Natural killer cell treated with Interleukin-12 subunit alpha and Interleukin-12 subunit beta and Interleukin-15 and Interleukin-18, amount 100 ng/mL, for 72 hours (primary cell): Measurements from ENCODE around the gene FCRL3. TPM values are rescaled to one million over a fixed set of nuclear protein-coding genes. Genes with fewer than 3 reads are reported as not detected.
"Not testable (repeated sequence)": the region's sequence is repeated elsewhere in the genome, so short reads cannot be mapped to it uniquely, and the experiment has no call there.

ENCODE experiments used
- ATAC-seq, 2 donors: fragments of 150-1000 bp; cut with Tn5 transposase in 1 of 2; sonication (Bioruptor Pico), chemical (Tn5 transposase) in 1 of 2; 2 replicates each; pipeline ENCODE4 v1.10.0; 2021
- DNase-seq: peaks from one replicate; pipeline ENCODE4 v3.0.0; 2022; ENCODE audit warnings: low spot score
- H3K27ac Mint-ChIP-seq, 2 donors: 1 replicate in 1 of 2; 2 replicates in 1 of 2; pipeline ENCODE4 v1.8.0; 2022; ENCODE audit warnings: mixed read lengths in 2 of 2, mild to moderate bottlenecking in 1 of 2, moderate library complexity in 1 of 2
- H3K27me3 Mint-ChIP-seq, 2 donors: 1 replicate in 1 of 2; 2 replicates in 1 of 2; pipeline ENCODE4 v1.8.0; 2022; ENCODE audit warnings: mixed read lengths in 2 of 2
- H3K36me3 Mint-ChIP-seq: one replicate; pipeline ENCODE4 v1.8.0; 2022; ENCODE audit warnings: mixed read lengths
- H3K4me1 Mint-ChIP-seq, 2 donors: 1 replicate in 1 of 2; 2 replicates in 1 of 2; pipeline ENCODE4 v1.8.0; 2022; ENCODE audit warnings: low read depth in 2 of 2, mixed read lengths in 2 of 2, mild to moderate bottlenecking in 1 of 2
- H3K4me3 Mint-ChIP-seq: one replicate; pipeline ENCODE4 v1.8.0; 2022; ENCODE audit warnings: mixed read lengths
- H3K9me3 Mint-ChIP-seq: 2 replicates; pipeline ENCODE4 v1.8.0; 2022; ENCODE audit warnings: mixed read lengths
- total RNA-seq, 2 donors: library from RNA; stranded (reverse); gene quantifications; one replicate each; pipeline ENCODE4 v1.2.3, GENCODE V29; 2022

FCRL3 gene, protein sequence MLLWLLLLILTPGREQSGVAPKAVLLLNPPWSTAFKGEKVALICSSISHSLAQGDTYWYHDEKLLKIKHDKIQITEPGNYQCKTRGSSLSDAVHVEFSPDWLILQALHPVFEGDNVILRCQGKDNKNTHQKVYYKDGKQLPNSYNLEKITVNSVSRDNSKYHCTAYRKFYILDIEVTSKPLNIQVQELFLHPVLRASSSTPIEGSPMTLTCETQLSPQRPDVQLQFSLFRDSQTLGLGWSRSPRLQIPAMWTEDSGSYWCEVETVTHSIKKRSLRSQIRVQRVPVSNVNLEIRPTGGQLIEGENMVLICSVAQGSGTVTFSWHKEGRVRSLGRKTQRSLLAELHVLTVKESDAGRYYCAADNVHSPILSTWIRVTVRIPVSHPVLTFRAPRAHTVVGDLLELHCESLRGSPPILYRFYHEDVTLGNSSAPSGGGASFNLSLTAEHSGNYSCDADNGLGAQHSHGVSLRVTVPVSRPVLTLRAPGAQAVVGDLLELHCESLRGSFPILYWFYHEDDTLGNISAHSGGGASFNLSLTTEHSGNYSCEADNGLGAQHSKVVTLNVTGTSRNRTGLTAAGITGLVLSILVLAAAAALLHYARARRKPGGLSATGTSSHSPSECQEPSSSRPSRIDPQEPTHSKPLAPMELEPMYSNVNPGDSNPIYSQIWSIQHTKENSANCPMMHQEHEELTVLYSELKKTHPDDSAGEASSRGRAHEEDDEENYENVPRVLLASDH
- total RNA-seq, result 10 to 100 TPM; 22.3 to 33.7 TPM

DNA sequence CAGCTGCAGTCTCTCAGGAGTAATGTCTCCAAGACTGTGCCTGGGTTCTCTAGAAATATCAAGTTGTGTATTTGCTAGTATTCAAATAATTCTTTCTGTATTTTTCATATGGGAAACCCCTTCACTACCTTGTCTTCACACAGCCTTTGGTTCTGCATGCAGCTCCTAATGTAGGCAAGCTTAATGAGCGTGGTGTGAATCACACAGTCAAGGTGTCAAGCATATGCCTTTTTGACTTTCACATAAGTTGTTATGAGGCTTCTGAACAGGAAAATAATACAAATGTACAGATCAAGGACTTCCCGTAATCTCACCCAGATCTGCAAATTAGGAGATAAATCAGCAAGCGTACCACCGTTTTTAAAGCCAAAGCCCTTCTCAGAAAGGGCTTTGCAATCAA, at the start of gene FCRL3:
TSS of gene FCRL3 (minus strand) at position 38 of the 400 bp plus-strand sequence. CDS start 280 bp downstream, outside the sequence.
- ATAC-seq (peak; percentile 89 to 91), DNase-seq (peak; percentile 76)
- Mint-ChIP-seq H3K27ac (peak within 1 kb of the TSS; percentile 80 to 93), H3K4me1 (peaks cover 85 to 90% of the 10 kb centered on the region in 2 donors), H3K36me3 (peaks cover 6% of the 10 kb centered on the region), H3K27me3 (no peaks in the 10 kb centered on the region), H3K4me3 (peak within 1 kb of the TSS; percentile 90), H3K9me3 (no peaks in the 10 kb centered on the region)

DNA sequence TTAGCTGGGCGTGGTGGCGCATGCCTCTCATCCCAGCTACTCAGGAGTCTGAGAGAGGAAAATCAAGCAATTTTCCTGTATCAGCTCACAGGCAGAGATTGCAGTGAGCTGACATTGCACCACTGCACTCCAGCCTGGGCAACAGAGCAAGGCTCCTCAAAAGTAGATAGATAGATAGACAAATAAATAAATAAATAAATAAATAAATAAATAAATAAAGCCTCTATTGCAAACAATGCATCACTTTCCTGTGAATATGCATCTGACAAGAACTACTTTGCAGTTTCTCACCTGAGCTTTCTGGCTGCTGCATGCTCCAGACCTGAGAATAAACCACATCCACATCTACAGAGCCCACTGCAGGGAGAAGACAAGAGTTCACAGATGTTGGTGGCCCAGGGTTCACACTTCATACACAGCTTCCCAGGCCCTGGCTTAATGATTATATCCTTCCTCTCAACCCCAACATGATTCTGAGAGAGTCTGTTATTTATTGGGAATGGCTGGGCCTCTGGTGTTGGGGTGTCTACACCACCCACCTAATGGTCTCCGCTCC, 47.8 kb upstream of the FCRL3 start:
- ATAC-seq, result no peak
- peaks cover 3% of the 10 kb centered on the region for H3K9me3 Mint-ChIP-seq
- no peak overlapping the region for H3K4me3 Mint-ChIP-seq
- no peak overlapping the region for H3K27ac Mint-ChIP-seq
- no peak for DNase-seq
- H3K36me3 Mint-ChIP-seq, result no peaks in the 10 kb centered on the region
- no peaks in the 10 kb centered on the region for H3K27me3 Mint-ChIP-seq
- peaks cover 20 to 26% of the 10 kb centered on the region in 2 donors for H3K4me1 Mint-ChIP-seq

DNA sequence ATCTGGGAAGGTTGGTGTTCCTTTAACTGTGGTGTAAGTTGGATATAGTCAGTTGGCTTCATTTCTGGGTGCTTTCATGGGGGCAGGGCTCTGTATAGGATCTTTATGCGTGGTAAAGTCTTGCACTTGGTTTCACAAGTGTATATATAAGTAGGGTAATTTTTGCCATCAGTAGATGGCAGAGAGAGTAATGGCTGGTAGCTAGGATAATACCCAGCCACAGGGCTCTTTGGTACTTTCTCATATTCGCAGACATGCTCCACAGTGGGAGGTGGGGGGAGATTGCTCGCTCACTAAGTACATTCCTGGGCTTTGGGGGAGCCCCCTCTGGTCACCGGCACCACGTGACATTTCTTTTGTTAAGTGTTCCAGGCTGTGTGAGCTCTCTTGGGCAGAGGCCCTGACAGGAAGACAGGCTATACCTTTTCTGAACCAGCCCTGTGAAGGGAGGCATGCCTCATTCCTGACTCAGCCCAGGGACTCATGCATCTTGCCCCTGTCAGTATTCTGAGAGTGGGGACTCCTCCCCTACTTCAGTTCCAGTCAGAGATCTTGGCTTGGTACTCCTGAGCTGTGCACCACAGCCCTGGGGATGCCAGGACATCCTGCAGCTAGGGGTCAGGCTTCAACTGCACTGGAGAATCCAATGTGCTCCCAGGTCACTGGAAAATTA, 38.8 kb upstream of the FCRL3 start:
- Mint-ChIP-seq H3K27ac (no peak overlapping the region), H3K27me3 (no peaks in the 10 kb centered on the region), H3K4me1 (peaks cover 27 to 31% of the 10 kb centered on the region in 2 donors), H3K4me3 (no peak overlapping the region), H3K36me3 (peaks cover 4% of the 10 kb centered on the region), H3K9me3 (peaks cover 6% of the 10 kb centered on the region)
- no peak for DNase-seq
- ATAC-seq, result peak; percentile 40 to 69

DNA sequence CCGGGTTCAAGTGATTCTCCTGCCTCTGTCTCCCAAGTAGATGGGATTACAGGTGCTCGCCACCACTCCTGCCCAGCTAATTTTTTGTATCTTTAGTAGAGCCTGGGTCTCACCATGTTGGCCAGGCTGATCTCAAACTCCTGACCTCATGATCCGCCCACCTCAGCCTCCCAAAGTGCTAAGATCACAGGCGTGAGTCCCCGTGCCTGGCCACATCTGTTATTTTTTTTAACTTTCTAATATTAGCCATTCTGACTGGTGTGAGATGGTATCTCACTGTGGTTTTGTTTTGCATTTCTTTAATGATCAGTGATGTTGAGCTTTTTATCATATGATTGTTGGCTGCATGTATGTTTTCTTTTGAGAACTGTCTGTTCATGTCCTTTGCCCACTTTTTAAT, 35.4 kb upstream of the FCRL3 start:
- peaks cover 43 to 44% of the 10 kb centered on the region in 2 donors for H3K4me1 Mint-ChIP-seq
- not testable (repeated sequence) for H3K9me3 Mint-ChIP-seq, H3K27me3 Mint-ChIP-seq, H3K4me3 Mint-ChIP-seq, H3K36me3 Mint-ChIP-seq, DNase-seq, ATAC-seq
- H3K27ac Mint-ChIP-seq, result peak overlapping the region in 1 of 2 donors; percentile 73

DNA sequence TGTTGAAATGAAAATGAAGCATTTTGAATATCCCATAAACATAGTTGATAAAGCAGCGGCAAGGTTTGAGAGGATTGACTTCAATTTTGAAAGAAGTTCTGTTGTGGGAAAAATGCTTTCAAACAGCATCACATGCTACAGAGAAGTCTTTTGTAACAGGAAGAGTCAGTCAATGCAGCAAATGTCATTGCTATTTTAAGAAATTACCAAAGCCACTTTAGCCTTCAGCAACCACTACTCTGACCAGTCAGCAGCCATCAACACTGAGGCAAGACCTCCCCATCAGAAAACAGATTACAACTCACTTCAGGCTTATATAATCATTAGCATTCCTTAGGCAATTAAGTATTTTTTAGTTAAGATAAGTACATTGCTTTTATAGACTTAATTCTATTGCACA, 33.8 kb upstream of the FCRL3 start:
- H3K9me3 Mint-ChIP-seq, result peaks cover 6% of the 10 kb centered on the region
- H3K27ac Mint-ChIP-seq, result peak overlapping the region; percentile 26 to 52
- peak; percentile 59 to 63 for ATAC-seq
- peaks cover 4% of the 10 kb centered on the region for H3K36me3 Mint-ChIP-seq
- DNase-seq, result no peak
- H3K27me3 Mint-ChIP-seq, result no peaks in the 10 kb centered on the region
- H3K4me1 Mint-ChIP-seq, result peaks cover 43% of the 10 kb centered on the region in 2 donors
- peak overlapping the region; percentile 3 for H3K4me3 Mint-ChIP-seq

DNA sequence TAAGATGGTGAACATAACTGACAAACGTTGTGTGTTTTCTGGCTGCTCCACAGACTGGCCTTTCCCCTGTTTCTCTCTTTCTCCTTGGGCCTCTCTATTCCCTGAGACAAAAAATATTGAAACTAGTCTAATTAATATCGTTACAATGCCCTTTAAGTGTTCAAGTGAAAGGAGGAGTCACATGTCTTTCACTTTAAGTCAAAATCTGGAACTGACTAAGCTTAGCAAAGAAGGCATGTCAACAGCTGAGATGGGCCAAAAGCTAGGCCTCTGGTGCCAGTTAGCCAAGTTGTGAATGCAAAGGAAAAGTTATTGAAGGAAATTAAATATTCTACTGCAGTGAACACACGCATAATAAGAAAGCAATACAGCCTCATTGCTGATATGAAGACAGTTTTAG, 32.2 kb upstream of the FCRL3 start:
- Mint-ChIP-seq H3K4me3 (peak overlapping the region; percentile 16), H3K4me1 (peaks cover 35 to 39% of the 10 kb centered on the region in 2 donors), H3K36me3 (peaks cover 8% of the 10 kb centered on the region), H3K27me3 (no peaks in the 10 kb centered on the region), H3K27ac (peak overlapping the region; percentile 42 to 49), H3K9me3 (peaks cover 9% of the 10 kb centered on the region)
- ATAC-seq (no peak), DNase-seq (no peak)

DNA sequence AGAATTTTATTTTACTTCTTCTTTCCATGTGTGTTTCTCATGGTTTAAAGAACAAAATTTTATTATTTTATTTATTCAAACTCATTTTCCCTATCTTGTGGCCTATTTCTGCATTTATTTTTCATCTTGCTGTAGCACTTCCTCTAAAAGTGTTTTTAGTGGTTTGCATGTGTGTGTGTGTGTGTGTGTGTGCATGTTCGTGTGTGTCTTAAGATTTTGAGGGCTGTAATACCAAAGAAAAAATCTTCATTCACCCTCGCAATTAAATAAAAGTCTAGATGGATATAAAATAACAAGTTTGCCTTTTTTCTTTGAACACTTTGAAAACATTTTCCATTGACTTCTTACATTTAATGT, 24.6 kb upstream of the FCRL3 start:
- Mint-ChIP-seq H3K9me3 (peaks cover 18% of the 10 kb centered on the region), H3K4me3 (peak overlapping the region; percentile 30), H3K36me3 (peaks cover 23% of the 10 kb centered on the region), H3K4me1 (peaks cover 49 to 55% of the 10 kb centered on the region in 2 donors), H3K27me3 (no peaks in the 10 kb centered on the region), H3K27ac (peak overlapping the region; percentile 78 to 85)
- no peak for ATAC-seq
- DNase-seq, result no peak

DNA sequence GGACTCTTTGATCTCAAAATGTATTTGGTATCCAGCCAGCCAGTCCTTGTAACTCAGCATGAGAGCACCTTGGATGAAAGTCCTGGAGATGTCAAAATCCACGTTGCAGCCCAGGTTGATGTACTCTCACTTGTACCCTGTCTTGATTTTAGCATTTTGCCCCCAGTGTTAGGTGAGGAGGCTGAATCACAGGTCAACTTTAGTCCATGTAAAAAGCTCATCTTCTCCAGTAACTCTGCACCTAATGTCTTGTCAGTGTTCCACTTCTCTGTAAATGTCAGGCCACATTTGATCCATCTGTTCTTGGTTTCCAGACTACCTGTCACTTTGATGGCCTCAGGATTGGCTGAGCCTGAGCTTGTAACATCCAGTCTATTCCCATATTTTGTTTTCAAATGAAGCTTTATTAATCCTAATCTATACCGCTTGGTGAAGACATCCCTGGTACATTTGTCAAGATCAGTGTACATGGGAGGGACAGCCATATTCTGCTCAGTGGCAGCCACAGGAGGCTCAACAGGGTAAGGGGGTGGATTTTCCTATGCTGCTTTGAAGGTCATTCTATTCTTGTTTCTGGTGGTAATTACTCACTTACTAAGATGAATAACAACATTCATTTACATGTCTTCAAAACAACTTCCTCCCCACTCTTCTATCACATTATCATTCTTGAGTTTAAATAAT, 24.1 kb upstream of the FCRL3 start:
- H3K27ac Mint-ChIP-seq, result peak overlapping the region; percentile 78 to 85
- ATAC-seq (peak; percentile 53 to 84), DNase-seq (no peak)
- H3K36me3 Mint-ChIP-seq, result peaks cover 23% of the 10 kb centered on the region
- no peaks in the 10 kb centered on the region for H3K27me3 Mint-ChIP-seq
- H3K4me1 Mint-ChIP-seq, result peaks cover 49 to 55% of the 10 kb centered on the region in 2 donors
- H3K9me3 Mint-ChIP-seq, result peaks cover 18% of the 10 kb centered on the region
- peak overlapping the region; percentile 30 for H3K4me3 Mint-ChIP-seq

DNA sequence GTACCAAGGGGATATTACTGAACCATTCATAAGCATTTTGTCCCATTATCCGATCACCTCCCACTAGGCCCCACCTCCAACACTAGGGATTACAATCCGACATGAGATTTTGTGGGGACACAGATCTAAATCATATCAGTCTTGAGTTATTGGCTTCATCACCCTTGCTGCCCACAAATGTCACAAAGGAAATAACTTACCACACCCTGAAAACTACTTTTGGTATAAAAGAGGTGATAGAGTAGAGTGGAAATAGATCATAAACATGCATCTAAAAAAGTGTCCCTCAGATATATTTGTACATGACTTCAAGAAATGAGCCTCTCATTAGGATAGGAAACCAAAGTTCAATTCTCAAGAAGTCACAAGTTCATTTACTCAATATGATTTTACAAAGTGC, 22.6 kb upstream of the FCRL3 start:
- Mint-ChIP-seq H3K9me3 (peaks cover 15% of the 10 kb centered on the region), H3K27ac (peak overlapping the region; percentile 61 to 64), H3K27me3 (no peaks in the 10 kb centered on the region), H3K4me3 (peak overlapping the region; percentile 43), H3K4me1 (peaks cover 49 to 55% of the 10 kb centered on the region in 2 donors), H3K36me3 (peaks cover 19% of the 10 kb centered on the region)
- DNase-seq (no peak), ATAC-seq (peak; percentile 48 to 59)

DNA sequence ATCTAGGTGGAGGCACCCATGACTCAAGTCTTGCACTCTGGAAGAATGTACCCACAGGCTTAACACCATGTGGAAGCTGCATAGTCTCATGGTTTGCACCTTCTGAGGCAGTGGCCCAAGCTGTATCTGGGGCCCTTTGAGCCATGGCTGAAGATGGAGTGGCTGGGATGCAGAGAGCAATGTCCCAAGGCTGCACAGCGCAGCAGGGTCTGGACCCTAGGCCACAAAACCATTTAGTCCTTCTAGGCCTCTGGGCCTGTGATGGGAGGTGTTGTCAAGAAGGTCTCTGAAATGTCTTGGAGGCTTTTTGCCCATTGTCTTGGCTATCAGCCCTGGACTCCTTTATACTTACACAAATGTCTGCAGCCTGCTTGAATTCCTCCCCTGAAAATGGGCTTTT, 21.4 kb upstream of the FCRL3 start:
- ATAC-seq, result no peak
- Mint-ChIP-seq H3K9me3 (peaks cover 15% of the 10 kb centered on the region), H3K4me3 (no peak overlapping the region), H3K27me3 (no peaks in the 10 kb centered on the region), H3K36me3 (peaks cover 19% of the 10 kb centered on the region), H3K4me1 (peaks cover 45 to 49% of the 10 kb centered on the region in 2 donors), H3K27ac (peak overlapping the region; percentile 61 to 64)
- DNase-seq, result no peak

DNA sequence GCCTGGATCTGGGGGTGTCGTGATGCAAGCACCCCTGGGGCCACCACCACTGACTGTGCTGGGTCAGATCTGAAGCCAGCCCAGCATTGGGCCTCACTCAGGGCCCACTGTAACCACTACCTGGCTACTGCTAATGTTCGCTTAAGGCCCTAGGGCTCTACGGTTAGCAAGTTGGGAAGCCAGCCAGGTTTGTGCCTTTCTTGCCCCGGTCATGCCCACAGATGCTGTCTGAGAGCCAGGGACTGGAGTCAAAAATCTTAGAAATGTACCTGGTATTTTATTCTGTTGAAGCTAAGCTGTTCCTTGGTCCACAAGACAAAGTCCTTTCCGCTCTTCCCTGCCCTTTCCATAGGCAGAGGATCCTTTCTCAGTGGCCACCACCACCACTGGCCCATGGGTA, 15.2 kb upstream of the FCRL3 start:
- DNase-seq (no peak), ATAC-seq (no peak)
- Mint-ChIP-seq H3K27me3 (no peaks in the 10 kb centered on the region), H3K36me3 (peaks cover 2% of the 10 kb centered on the region), H3K4me3 (no peak overlapping the region), H3K9me3 (peaks cover 1% of the 10 kb centered on the region), H3K4me1 (peaks cover under 1 to 7% of the 10 kb centered on the region in 2 donors), H3K27ac (no peak overlapping the region)

DNA sequence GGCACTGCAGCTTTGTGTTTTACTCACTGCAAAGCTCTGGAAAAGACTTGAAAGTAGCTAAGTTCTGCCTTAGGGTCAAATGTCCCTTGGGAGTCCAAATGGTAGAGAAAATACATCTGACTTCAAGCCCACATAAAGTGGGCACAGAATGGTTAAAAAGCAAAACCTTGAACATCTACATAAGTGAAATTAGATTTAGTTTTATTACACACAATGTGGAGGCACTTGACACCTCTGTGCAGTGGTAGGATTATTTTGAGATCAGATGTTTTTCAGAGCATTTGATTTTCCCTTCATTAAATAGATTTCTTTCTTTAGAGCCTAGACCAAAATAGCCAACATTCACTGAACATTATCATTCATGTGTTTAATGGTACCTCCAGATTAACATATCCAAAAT, 11.2 kb upstream of the FCRL3 start:
- no peaks in the 10 kb centered on the region for H3K27me3 Mint-ChIP-seq
- peaks cover 5% of the 10 kb centered on the region in 2 donors for H3K4me1 Mint-ChIP-seq
- DNase-seq (no peak), ATAC-seq (no peak)
- no peaks in the 10 kb centered on the region for H3K36me3 Mint-ChIP-seq
- peaks cover 2% of the 10 kb centered on the region for H3K9me3 Mint-ChIP-seq
- no peak overlapping the region for H3K27ac Mint-ChIP-seq
- H3K4me3 Mint-ChIP-seq, result no peak overlapping the region

DNA sequence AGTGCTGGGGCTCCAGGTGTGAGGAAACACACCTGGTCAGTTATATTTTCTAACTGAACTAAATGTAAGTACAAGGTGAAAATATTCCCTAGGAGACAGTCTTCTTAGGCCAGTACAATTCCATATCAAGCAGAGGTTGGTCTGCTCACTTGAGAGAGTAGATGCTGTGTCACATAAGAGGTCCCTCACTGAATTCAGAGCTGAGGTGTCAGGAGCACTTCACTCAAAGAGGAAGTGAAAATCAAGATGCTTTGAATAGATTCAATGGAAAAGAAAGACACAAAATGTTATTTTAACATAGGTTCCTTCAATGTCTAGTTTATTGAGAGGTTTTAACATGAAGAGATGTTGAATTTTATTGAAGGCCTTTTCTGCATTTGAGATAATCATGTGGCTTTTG, 4.3 kb upstream of the FCRL3 start:
- H3K36me3 Mint-ChIP-seq, result peaks cover 6% of the 10 kb centered on the region
- peak overlapping the region; percentile 40 for H3K4me3 Mint-ChIP-seq
- H3K9me3 Mint-ChIP-seq, result peaks cover 8% of the 10 kb centered on the region
- peaks cover 52 to 54% of the 10 kb centered on the region in 2 donors for H3K4me1 Mint-ChIP-seq
- H3K27ac Mint-ChIP-seq, result peak overlapping the region; percentile 56 to 75
- DNase-seq, result no peak
- no peaks in the 10 kb centered on the region for H3K27me3 Mint-ChIP-seq
- no peak for ATAC-seq
